PC-9 (cell line): Measurements from ENCODE around the gene PPP1R13L.

ENCODE experiments used
- CTCF ChIP-seq: fragments of 200-600 bp; sonication (generic); conservative IDR thresholded peaks from 2 replicates; pipeline ENCODE4 v1.6.1; 2017; ENCODE audit warnings: mixed run types, antibody characterized with exemption, mild to moderate bottlenecking, moderate library complexity
- EZH2 ChIP-seq: fragments of 200-600 bp; sonication (generic); IDR thresholded peaks from 2 replicates; pipeline ENCODE4 v1.8.0; 2017; ENCODE audit warnings: antibody characterized with exemption, low read depth

GRCh38 chr19:45355910-45356309 lies 49.0 kb downstream of the PPP1R13L start:
- TF ChIP-seq CTCF (no peak), EZH2 (no peak)
